OCI-LY3 (cell line): ENCODE measurements around the gene SERPINB4.

Experiments
- H2AFZ ChIP-seq: fragments of 200-600, 300-600 bp; shearing (Covaris generic); 2 replicates; pipeline ENCODE4 v1.6.0; 2014; ENCODE audit warnings: antibody characterized with exemption, low read depth, low read length
- H3K27ac ChIP-seq: fragments of 200-600, 300-600 bp; sonication (generic); 2 replicates; pipeline ENCODE4 v1.5.1; 2014; ENCODE audit warnings: mild to moderate bottlenecking, low read length, moderate library complexity, mixed read lengths
- H3K27me3 ChIP-seq: fragments of 200-600, 300-600 bp; sonication (generic); 2 replicates; pipeline ENCODE4 v1.6.1; 2014; ENCODE audit warnings: low read depth, low read length, mixed read lengths
- H3K36me3 ChIP-seq: fragments of 200-600, 300-600 bp; sonication (generic); replicated peaks from 2 replicates; pipeline ENCODE3; 2014; ENCODE audit warnings: low read depth, low read length, mixed read lengths
- H3K4me1 ChIP-seq: fragments of 300-600, 200-600 bp; sonication (generic); 2 replicates; pipeline ENCODE4 v1.6.1; 2014; ENCODE audit warnings: low read length, mixed read lengths
- H3K4me2 ChIP-seq: fragments of 200-600, 300-600 bp; sonication (generic); 2 replicates; pipeline ENCODE4 v1.6.1; 2014; ENCODE audit warnings: low read length, mixed read lengths
- H3K4me3 ChIP-seq: fragments of 300-600, 200-600 bp; sonication (generic); 2 replicates; pipeline ENCODE4 v1.5.1; 2014; ENCODE audit warnings: antibody characterized with exemption, mild to moderate bottlenecking, low read length, moderate library complexity
- H3K79me2 ChIP-seq: fragments of 300-600, 200-600 bp; shearing (Covaris generic); 2 replicates; pipeline ENCODE4 v1.6.1; 2014; ENCODE audit warnings: mild to moderate bottlenecking, low read length, mixed read lengths
- H3K9ac ChIP-seq: fragments of 300-600, 200-600 bp; shearing (Covaris generic); 2 replicates; pipeline ENCODE4 v1.6.0; 2014; ENCODE audit warnings: mild to moderate bottlenecking, low read length, moderate library complexity
- H3K9me3 ChIP-seq: fragments of 200-600, 300-600 bp; shearing (Covaris generic); 2 replicates; pipeline ENCODE4 v1.6.1; 2014; ENCODE audit warnings: low read length, mixed read lengths; ENCODE audit not compliant: insufficient read depth
- H4K20me1 ChIP-seq: fragments of 200-600, 300-600 bp; sonication (generic); 2 replicates; pipeline ENCODE4 v1.6.1; 2016; ENCODE audit warnings: low read length, mixed read lengths; ENCODE audit not compliant: insufficient read depth
- CTCF ChIP-seq: fragments of 200-600, 300-600 bp; sonication (generic); IDR thresholded peaks from 2 replicates; pipeline ENCODE4 v1.5.1; 2014; ENCODE audit warnings: antibody characterized with exemption, low read length, low read depth
- EZH2phosphoT487 ChIP-seq: fragments of 200-600 bp; shearing (Covaris generic); IDR thresholded peaks from 2 replicates; pipeline ENCODE4 v1.6.1; 2018; ENCODE audit warnings: antibody characterized with exemption, mixed run types, low read depth

The SERPINB4 gene

GRCh38 chr18:63619661-63620060, 24.4 kb downstream of the SERPINB4 start:
- no peaks in the 10 kb centered on the region for H3K79me2 ChIP-seq
- no peak for TF ChIP-seq EZH2phosphoT487
- TF ChIP-seq CTCF: no peak
- H2AFZ ChIP-seq: no peak overlapping the region

GRCh38 chr18:63617915-63618234, 26.2 kb downstream of the SERPINB4 start:
- no peaks in the 10 kb centered on the region for H3K79me2 ChIP-seq

More at GRCh38 chr18:63619661-63620060, 24.4 kb downstream of the SERPINB4 start:
- peaks cover 6% of the 10 kb centered on the region for H3K36me3 ChIP-seq
- peaks cover 33% of the 10 kb centered on the region for H3K9me3 ChIP-seq
- H3K27me3 ChIP-seq: no peaks in the 10 kb centered on the region
- H3K4me3 ChIP-seq: no peak overlapping the region
- H4K20me1 ChIP-seq: no peaks in the 10 kb centered on the region
- no peak overlapping the region for H3K27ac ChIP-seq
- no peak overlapping the region for H3K9ac ChIP-seq
- peaks cover 6% of the 10 kb centered on the region for H3K4me1 ChIP-seq
- no peak overlapping the region for H3K4me2 ChIP-seq

GRCh38 chr18:63617049-63617914, 26.8 kb downstream of the SERPINB4 start:
- H3K36me3 ChIP-seq: peaks cover 3% of the 10 kb centered on the region
- no peak overlapping the region; the same call in 1 of the 2 replicates for H2AFZ ChIP-seq
- no peak overlapping the region for H3K4me3 ChIP-seq
- no peak overlapping the region for H3K27ac ChIP-seq
- no peaks in the 10 kb centered on the region for H3K79me2 ChIP-seq
- H3K4me2 ChIP-seq: no peak overlapping the region
- no peaks in the 10 kb centered on the region for H3K27me3 ChIP-seq
- no peaks in the 10 kb centered on the region for H4K20me1 ChIP-seq
- TF ChIP-seq EZH2phosphoT487 (no peak), CTCF (no peak)
- 0 out of 2 replicates have a peak, but pooled peaks cover 13% of the 10 kb centered on the region for H3K9me3 ChIP-seq
- H3K4me1 ChIP-seq: peaks cover 6% of the 10 kb centered on the region
- H3K9ac ChIP-seq: no peak overlapping the region

More at GRCh38 chr18:63617915-63618234, 26.2 kb downstream of the SERPINB4 start:
- Histone ChIP-seq H3K4me1 (peaks cover 6% of the 10 kb centered on the region), H3K4me3 (no peak overlapping the region), H3K36me3 (peaks cover 3% of the 10 kb centered on the region), H3K9ac (no peak overlapping the region), H3K27ac (no peak overlapping the region), H3K9me3 (0 out of 2 replicates have a peak, but pooled peaks cover 17% of the 10 kb centered on the region), H3K4me2 (no peak overlapping the region), H2AFZ (no peak overlapping the region; the same call in 1 of the 2 replicates), H4K20me1 (no peaks in the 10 kb centered on the region), H3K27me3 (no peaks in the 10 kb centered on the region)
- TF ChIP-seq EZH2phosphoT487: no peak
- TF ChIP-seq CTCF: no peak

- Histone ChIP-seq H3K79me2 (no peaks in the 10 kb centered on the region), H3K4me3 (no peak overlapping the region), H3K36me3 (no peaks in the 10 kb centered on the region), H4K20me1 (no peaks in the 10 kb centered on the region), H3K4me2 (no peak overlapping the region), H3K4me1 (peaks cover 6% of the 10 kb centered on the region), H3K27ac (no peak overlapping the region), H3K27me3 (no peaks in the 10 kb centered on the region), H3K9me3 (no peaks in the 10 kb centered on the region), H2AFZ (no peak overlapping the region), H3K9ac (no peak overlapping the region)
- TF ChIP-seq EZH2phosphoT487: no peak
- TF ChIP-seq CTCF: no peak
These were observed 30.6 kb downstream of the SERPINB4 start for GRCh38 chr18:63613420-63613819.
